NCI-H1417 (cell line): Measurements from ENCODE around the gene IL1RN.

Source experiments
- DNase-seq, 3 experiments: peaks; one replicate each; lab custom pipeline; 2025; lab: John Stamatoyannopoulos, UW

The IL1RN gene

DNA sequence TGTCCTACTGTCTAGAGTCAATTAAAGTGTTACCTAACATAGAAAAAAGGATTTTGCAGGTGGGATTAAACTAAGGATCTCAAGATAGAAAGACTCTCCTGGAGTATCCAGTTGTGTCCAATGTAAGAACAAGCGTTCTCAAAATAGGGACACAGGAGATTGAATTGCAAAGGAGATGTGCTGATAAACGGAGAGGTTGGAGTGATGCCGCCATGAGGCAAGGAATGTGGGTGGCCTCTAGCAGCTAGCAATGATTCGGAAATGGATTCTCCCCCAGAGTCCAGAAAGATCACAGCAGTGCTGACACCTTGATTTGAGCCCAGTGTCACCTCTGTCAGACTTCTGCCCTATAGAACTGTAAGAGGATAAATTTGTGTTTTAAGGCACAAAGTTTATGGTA lies 24.1 kb upstream of the IL1RN start:
- no peak for DNase-seq

DNA sequence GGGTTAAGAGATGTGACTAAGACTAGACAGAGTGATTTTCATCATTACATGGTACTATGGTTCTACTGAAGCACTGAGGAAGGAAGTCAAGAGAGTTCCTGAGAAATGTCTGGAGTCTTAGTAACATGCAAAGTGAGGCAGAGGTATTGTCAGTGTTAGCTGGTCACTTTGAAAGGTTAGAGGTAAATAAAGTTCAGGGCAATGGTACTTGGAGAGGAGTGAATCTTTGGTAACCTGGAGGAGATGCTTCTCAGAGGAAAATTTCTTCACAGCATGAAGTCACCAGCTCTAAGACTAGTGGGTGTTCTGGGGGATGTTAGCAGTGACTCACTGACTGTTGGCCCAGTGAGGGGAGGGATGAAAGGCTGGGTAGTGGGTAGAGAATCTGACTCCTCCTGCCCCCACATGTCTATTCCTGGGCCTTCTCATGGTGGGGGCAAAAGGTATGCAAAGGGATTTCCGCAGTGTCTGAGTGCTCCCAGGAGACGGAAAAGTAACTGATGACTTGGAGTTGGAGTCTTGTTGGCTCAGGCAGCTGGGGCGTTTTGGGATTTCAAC lies 23.3 kb upstream of the IL1RN start:
- no peak for DNase-seq

DNA sequence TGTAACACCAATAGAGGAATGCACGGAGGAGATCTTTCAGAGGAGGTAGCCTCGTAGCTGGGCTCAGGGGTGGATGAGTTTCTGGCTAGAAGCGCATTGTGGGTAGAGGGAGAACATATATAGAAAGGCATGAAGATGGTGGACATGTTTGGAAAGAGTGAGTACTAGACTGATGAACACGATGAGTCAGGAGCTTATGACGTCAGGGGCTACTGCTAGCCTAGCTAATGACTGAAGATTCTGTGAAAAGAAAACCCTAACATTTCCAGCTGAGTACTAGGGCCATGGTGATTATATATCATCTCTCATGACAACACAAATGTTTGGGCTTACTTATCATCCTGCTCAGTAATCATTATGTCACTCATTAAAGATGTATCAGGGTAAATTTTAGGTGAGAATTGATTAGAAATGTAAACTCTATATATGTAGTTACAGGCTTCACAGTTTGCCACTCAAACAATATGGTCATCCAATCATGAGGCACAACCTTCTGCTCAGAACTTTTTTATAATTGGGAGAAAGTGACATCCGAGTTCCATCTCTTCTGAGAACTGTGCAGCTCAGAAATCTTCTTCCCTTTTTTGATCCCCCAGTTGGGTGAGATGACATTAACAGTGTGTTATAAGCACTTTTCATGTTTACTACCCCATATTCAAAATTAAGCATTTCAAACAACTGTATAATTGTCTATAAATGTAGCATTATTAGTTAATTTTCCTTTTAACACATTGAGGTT lies 22.2 kb upstream of the IL1RN start:
- DNase-seq: no peak

DNA sequence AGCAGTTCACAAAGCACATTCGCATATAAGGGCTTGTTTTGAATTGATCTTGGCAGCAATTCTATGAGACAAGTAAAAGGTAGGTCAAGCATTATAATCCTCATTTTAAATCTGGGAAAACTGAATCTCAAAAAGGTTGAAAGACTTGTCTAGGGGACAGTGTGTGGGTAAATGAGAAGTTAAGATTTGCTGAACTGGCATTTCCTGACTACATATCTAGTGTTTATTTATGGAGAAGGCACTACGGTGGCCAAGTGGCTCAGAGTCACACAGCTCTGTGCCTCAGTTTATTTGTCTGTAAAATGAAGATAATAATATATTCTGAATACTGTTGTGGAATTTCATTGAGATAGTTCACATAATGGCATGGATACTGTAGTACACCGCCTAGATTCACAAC lies 16.3 kb upstream of the IL1RN start:
- DNase-seq: no peak

DNA sequence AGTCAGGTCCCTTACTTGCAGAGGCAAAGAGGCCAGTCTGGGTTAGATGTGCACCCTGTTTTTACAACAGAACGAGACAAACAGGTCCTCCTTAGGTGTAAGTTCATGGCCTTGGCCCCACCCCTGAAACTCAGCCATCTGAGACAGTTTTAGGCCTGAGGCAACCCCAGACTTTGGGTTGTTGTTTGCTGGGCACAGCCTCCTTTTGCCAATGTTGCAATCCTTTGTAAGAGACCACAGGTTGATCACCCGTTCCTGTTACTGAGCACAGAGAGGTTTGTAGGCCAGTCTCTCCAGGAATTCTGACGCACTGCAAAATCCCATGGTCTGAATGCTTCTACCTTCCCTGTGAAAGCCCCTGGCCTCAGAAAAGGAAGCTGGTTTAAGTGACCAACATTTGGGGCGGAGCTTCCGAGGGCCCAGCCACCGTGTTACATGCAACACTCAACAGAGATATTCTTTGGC lies 15.5 kb upstream of the IL1RN start:
- no peak for DNase-seq

DNA sequence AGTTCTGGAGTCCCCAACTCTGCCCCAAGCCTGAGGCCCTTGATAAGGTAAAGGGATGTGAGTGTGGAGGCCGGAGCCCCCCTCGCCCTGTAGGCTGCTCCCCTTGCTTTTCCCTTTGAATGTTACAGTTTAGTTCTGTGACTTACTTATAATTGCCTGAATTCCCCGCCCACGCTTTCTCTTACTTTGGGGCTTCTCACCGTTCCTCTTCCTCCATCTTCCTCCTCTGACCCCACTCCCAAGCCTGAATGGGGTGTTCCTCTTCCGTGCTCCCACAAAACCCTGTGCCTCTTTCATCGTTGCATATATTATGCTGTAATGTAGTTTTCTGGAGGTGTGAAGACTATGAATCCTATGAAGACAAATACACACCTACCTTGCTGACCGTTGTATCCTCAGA lies 15.0 kb upstream of the IL1RN start:
- DNase-seq: no peak

DNA sequence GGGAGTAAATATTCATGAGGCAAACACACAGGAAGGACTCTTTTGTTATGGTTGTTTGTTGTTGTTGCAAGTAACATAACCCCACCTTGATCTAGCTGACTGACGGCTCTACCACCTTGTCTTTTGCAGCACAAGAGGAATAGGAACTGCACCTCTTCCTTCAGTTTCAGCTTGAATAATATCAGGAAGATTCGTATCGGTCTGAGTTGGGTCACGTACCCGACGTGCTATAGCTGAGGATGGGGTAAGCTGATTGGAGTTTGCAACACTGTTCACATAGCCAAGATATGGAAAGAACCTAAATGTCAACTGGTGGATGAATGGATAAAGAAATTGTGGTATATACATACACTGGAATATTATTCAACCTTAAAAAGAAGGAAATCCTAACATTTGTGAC lies 14.5 kb upstream of the IL1RN start:
- DNase-seq: no peak

DNA sequence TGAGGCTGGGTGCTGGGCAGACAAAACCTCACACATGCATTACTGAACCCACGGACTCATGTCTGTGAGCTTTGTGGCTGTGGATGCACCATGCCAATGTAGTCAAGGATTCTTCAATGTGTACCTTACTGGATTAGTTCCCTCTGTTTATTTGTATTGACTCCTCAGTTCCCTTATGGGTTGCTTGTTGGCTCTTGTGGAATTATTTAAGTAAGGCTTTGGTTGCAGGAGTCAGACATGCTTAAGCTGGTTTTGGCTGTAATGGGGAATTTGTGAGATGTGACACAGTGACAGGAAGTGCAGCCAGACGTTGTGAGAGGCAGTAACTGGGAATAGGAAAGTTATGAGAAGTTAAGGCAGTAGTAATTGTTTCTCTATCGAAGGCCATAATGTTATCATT lies 13.6 kb upstream of the IL1RN start:
- no peak for DNase-seq

DNA sequence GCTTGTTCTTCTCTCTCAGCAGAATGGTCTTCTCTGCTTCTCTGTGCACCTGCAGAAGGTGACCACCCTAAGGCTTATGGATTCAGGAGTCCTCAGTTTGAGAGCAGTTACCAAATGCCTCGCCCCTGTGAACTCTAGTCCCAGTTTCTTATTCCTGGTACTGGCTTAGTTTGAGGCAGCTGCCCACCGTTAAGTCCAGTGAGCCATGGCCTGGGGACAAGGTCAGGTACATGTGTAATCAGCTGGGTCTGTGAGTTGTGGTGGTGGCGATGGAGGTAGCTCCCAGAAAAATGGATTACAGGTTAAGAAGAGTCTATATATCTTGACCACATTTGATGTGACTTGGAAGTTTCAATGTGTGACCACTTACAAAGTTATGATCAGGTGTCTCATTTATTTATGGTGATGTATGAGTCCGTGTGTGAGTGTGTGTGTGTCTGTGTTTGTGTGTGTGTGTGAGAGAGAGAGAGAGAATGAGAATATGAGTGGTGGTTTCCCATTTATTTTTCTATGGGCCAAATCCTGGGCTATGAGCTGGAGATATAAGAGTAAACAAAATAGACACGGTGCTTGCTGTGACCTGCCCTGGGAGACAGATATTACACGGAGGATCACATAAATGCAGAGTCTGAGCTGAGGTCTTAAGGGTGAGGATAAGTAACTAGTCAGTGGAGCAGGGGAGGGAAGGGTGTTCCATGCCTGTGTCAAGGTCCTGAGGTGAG lies 13.0 kb upstream of the IL1RN start:
- DNase-seq: no peak

DNA sequence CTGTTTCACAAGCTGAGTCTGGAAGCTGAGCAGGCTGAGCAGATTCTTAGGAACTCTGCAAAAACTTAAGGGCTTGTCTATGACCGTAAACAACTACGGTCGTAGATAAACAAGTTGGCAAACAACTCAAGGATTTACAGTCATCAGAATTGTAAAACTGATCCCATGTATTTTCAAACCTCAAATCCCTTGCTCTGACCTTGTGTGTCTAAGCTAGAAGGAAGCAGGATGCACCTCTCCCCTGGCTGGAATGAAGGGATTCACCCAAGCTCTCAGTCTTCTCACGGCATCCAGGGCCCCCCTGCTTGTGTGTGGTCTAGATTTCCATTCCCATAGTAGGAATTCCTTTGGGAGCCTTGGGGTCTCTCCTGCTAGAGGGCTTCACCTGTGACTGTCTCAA lies 12.4 kb upstream of the IL1RN start:
- no peak for DNase-seq

DNA sequence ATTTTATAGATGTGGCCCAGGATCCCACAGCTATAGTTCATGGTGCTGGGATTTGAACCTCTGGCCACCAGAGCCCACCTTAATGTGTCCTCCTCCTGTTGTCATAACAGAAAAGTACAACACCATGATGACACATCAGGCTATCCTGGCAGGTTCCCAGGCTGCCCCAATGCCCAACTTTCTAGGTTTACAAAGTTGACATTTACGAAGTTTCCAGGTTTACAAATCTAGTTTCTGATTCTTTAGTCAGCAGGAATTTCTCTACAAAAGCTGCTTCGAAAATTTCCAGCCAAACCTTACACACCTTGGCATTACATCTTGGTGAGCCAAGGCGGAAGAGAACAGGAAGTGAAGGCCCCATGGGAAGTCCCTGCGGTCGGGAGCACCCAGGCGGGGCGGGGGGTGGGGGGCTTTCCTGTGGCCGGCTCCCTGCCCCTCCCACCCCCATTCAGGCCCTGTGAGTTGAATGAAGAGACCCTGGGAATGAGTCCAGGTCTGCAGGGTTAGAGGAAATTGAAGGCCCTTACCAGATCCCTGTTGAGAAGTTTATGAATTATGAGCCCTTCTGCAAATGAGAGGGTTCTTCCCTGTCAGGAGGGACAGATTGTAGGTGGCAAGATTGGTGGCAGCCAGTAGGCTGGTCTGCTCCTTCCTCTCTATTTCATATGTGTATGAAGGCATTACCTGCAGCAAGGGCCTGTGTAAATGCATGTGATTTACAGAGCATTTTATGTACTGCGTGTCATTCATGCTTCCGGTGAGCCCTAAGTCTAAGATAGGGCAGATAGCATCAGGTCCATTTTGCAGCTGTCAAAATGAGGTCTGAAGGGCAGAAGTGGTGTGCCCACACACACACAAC lies 11.1 kb upstream of the IL1RN start:
- no peak for DNase-seq

DNA sequence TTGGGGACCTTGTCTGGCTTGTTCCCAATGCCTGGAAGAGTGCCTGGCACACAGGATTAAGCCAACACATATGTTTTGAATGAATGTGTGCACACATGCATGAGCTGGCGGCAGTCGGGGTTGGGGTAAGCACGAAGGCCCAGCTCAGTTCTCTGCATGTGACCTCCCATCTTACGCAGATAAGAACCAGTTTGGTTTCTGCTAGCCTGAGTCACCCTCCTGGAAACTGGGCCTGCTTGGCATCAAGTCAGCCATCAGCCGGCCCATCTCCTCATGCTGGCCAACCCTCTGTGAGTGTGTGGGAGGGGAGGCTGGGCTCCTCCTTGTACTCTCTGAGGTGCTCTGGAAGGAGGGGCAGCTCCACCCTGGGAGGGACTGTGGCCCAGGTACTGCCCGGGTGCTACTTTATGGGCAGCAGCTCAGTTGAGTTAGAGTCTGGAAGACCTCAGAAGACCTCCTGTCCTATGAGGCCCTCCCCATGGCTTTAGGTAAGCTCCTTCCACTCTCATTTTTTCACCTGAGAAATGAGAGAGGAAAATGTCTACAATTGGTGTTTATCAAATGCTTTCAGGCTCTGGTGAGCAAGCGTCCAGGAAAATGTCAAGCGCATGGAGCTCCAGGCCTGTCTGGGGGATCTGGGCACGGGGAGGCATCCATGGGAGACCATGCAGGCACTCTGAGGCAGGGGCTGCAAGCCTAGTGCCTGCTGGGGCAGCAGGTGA lies 9.7 kb upstream of the IL1RN start:
- no peak for DNase-seq

DNA sequence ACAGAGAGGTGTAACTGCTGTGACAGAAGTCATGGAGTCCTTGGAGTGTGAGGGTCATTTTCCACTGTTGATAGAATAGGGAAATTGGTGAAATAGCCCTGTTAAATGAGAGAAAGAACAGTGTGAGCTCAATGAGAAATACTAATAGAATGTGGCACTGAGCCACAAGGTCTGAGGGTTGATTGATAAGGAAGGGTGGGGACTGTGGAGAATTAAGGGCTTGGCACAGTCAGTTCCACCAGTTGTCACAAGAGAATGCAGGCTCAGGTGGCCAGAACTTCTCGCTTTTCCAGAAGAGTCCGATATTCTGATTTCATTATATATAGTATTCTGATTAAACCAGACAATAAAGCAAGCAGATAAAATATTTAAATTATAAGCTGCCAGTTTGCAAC lies 9.1 kb upstream of the IL1RN start:
- DNase-seq: no peak

DNA sequence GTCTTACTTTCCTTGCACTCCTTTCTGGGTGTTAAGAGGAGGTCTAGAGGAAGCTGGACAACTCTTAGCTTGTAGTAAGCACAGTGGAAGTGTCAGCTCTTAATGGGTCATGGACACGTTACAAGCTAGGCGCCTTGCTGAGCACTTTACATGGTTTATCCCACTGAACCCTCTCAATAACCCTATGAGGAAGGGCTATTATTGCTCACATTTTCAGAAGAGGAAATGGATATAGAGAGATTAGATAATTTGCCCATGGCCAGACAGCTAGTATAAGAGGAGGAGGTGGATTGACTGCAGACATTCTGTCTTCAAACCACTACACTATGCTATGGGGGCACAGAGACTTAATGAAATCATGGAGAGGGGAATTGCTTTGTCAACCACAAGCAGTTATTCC lies 8.3 kb upstream of the IL1RN start:
- DNase-seq: no peak

DNA sequence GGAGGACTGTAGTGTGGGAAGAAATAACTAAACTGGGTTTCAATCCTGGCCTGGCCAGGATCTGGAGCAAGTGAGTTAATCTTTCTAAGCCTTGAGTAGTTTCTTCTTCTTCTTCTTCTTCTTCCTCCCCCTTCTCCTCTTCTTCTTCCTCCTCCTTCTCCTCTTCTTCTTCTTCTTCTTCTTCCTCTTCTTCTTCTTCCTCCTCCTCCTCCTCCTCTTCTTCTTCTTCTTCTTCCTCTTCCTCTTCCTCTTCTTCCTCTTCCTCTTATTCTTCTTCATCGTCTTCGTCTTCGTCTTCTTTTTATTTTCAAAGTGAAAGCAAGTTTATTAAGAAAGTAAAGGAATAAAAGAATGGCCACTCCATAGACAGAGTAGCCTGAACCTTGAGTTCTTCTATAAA lies 6.5 kb upstream of the IL1RN start:
- DNase-seq: no peak

DNA sequence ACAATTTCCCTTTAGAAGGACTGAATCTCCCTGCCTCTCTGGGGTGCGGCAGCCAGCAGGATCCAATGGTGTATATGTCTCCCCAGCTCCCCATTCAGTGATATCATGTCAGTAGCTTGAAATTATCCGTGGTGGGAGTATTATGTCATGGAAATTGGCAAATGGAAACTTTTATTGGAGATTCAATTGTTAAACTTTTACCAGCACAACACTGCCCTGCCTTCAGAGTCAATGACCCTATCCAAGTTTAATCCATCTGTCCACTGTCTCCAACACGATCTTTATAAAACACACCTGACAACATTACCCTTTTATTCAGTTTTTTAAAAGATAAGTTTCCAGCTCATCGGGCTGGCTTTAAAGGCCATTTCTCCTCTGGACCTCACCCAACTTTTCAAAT lies 5.0 kb upstream of the IL1RN start:
- DNase-seq: no peak

DNA sequence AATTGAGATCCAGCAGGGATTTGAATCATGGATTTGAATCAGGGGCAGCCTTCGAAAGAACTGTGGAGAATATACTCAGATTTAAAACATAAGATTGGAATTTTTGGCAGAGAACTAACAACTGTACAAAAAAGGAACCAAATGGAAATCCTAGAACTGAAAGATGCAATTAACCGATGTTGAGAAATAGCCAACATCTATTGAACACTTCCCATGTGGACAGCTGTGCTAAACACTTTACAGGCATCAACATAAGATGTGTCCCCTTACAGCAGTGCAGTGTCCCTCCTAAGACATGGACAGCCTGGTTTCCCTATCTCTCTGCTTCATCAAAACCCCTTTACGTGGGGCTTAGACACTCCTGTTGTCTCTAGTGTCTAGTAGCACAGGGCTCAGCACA lies 3.7 kb upstream of the IL1RN start:
- no peak for DNase-seq

DNA sequence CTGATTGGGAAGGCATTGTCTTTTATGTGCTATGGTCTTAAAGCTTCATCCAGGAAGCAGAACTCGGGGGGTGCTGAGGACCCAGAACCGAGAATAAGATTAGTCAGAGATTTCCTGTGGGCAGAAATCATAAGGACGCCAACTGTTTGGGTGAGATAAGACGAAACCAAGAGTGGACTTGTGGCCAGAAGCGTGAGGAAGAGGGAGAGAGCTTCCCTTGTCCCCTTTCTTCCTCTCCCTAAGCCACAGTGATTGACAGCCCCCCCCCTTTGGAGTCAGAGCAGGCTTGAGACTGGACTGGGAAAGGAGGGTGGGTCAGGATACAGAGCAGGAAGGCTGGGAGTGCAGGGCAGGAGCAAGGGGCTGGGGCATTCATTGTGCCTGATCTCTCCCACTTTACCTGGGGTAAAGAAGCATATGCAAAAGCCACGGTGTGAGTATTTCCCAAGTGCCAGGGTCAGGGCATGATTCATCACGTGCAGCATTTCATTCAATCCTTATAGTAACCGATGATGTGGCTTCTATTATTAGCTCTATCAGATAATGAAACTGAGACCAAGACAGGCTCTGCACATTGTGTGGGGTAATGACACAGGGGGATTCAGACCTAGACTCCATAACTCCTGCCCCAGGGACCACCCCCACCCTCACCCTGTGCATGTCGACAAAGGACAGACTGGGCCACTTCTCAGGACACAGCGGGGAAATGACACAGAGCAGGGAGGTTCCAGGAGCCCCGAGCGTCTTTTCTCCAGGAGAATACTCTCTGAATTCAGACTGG lies 3.0 kb upstream of the IL1RN start:
- no peak for DNase-seq

DNA sequence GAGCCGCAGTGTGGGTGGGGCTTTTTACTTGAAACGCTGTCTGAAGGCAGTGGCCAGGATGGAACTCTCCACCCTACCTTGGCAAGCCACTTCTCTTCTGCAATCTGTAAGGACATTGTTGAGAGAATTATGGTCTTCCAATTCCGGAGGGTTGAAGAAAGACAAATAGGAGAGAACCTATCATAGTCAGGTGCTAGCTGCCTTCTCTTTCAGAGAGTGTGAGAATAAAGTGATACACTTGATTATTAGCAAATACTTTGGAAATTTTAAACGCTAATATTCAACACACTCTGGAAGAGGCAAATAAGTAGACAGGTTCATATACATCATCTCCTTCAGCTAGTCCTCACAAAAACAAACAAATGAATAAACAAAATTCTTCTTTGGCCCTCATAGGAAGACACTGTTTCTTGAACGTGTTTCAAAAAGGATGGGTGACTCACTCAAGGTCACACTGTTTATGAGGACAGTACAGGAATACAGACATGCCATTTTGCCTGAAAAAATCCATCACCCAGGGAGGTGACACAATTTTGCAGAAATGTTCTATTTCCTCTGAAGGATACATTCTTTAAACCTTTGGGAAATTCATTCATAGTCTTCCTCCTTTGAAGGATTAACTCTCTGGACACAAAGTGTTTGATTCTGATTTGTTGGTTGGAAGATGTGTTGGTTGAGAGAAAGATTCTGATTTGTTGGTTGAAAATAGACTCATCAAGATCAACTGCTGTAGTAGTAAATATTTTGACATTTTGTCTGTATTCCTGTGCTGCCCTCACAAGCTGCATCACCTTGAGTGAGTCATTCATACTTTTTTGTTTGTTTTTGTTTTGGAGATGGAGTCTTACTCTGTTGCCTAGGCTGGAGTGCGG lies 2.2 kb upstream of the IL1RN start:
- DNase-seq: no peak
